ENCODE data around the gene BDKRB1. TPM values are rescaled to one million over a fixed set of nuclear protein-coding genes. Genes with fewer than 3 reads are reported as not detected.

Gene BDKRB1
- total RNA-seq, 1 experiment from 2014 or later: not detected

DNA sequence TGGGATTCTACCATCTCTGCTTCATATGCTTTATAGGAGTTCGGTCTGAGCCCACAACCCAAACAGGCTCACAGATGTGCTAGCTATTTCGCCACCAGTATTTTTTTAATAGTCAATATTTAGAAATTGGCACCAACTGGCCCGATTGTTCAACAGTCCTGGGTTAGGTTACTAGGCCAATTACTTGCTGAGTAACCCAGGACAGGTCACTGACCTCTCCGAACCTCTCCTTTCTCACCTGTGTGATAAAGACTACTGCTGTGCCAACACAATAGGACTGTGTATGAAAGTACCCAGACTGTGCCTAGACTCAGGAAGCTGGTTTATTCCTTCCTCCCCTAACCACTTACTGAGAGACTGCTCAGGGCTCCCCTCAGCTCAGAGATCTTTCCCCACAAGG is 43.1 kb upstream of the BDKRB1 start:
- WGBS (ENCODE audit: extremely low coverage, insufficient read length, low lambda C conversion rate): no CpG with 5 or more reads among the region's 4 CpGs

More for the DNA sequence above, 43.1 kb upstream of the BDKRB1 start:
- H4K8ac ChIP-seq (replicated peaks; ENCODE audit: insufficient read length, low read depth, low read length): no peak overlapping the region
- H3K23me2 ChIP-seq (ENCODE audit: insufficient read length, low read depth, low read length, poor library complexity, severe bottlenecking): no peaks in the 10 kb centered on the region
- H3K9me3 ChIP-seq (ENCODE audit: control insufficient read depth, low read depth, low read length): peaks cover 4% of the 10 kb centered on the region
- peaks cover 10% of the 10 kb centered on the region for H3K27me3 Mint-ChIP-seq (ENCODE audit: low read depth)
- H2BK15ac ChIP-seq (ENCODE audit: low read depth, low read length): no peak overlapping the region
- no peaks in the 10 kb centered on the region for H3K79me2 ChIP-seq (ENCODE audit: insufficient read depth, low read length)
- TF ChIP-seq, protein P1, sequence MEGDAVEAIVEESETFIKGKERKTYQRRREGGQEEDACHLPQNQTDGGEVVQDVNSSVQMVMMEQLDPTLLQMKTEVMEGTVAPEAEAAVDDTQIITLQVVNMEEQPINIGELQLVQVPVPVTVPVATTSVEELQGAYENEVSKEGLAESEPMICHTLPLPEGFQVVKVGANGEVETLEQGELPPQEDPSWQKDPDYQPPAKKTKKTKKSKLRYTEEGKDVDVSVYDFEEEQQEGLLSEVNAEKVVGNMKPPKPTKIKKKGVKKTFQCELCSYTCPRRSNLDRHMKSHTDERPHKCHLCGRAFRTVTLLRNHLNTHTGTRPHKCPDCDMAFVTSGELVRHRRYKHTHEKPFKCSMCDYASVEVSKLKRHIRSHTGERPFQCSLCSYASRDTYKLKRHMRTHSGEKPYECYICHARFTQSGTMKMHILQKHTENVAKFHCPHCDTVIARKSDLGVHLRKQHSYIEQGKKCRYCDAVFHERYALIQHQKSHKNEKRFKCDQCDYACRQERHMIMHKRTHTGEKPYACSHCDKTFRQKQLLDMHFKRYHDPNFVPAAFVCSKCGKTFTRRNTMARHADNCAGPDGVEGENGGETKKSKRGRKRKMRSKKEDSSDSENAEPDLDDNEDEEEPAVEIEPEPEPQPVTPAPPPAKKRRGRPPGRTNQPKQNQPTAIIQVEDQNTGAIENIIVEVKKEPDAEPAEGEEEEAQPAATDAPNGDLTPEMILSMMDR (conservative IDR thresholded peaks at IDR 0.05): no peak
- DNase-seq: no peak
- peaks cover 0 to 14% (median 2%) of the 10 kb centered on the region in 3 experiments; a peak in 4 of 7 replicates for H3K36me3 Mint-ChIP-seq (ENCODE audit: insufficient read depth in 1 of 3, low read depth in 3 of 3)
- no peak overlapping the region for H3K4me3 Mint-ChIP-seq
- H3K23ac ChIP-seq (ENCODE audit: insufficient read length, low read depth, low read length): no peak overlapping the region
- no peak overlapping the region for H4K91ac ChIP-seq (ENCODE audit: insufficient read length, low read depth, low read length)
- H3K4ac ChIP-seq (ENCODE audit: low read depth, low read length): no peak overlapping the region
- no peak overlapping the region for H2AFZ ChIP-seq (ENCODE audit: low read length)
- H3K4me2 ChIP-seq (ENCODE audit: insufficient read depth, insufficient read length, low read length): no peak overlapping the region
- H3K27ac Mint-ChIP-seq: no peak overlapping the region; a peak in 1 of 7 replicates
- no peaks in the 10 kb centered on the region for H4K20me1 ChIP-seq (ENCODE audit: control insufficient read depth, insufficient read depth, insufficient read length)
- H2AK5ac ChIP-seq (ENCODE audit: insufficient read length, low read length): no peak overlapping the region
- no peaks in the 10 kb centered on the region for H3K4me1 ChIP-seq (ENCODE audit: insufficient read depth, low read length)
- H3K9ac ChIP-seq (ENCODE audit: extremely low read depth, insufficient read length, low read length): no peak overlapping the region
- no peaks in the 10 kb centered on the region for H3K27me3 ChIP-seq (ENCODE audit: insufficient read depth, low read length)
- H3K14ac ChIP-seq (ENCODE audit: insufficient read depth, low read length): no peak overlapping the region; the same call in 1 of the 2 replicates
- H3K4me1 Mint-ChIP-seq: peaks cover 5 to 6% of the 10 kb centered on the region in 2 experiments
- no peak overlapping the region for H3K27ac ChIP-seq (ENCODE audit: insufficient read length, low read depth, low read length)
- H3T11ph ChIP-seq (ENCODE audit: low read length): no peak overlapping the region
- H3K56ac ChIP-seq (ENCODE audit: insufficient read length, low read depth, low read length): no peak overlapping the region
- H3K18ac ChIP-seq (ENCODE audit: insufficient read length, low read depth, low read length): no peak overlapping the region
- H2BK12ac ChIP-seq (ENCODE audit: insufficient read length, low read depth, low read length): no peak overlapping the region
- no peak overlapping the region for H2BK20ac ChIP-seq (ENCODE audit: low read depth, low read length, poor library complexity, severe bottlenecking)
- H2BK120ac ChIP-seq (ENCODE audit: low read depth, low read length, poor library complexity, severe bottlenecking): no peak overlapping the region
- no peak overlapping the region for H2BK5ac ChIP-seq (ENCODE audit: insufficient read length, low read length)
- H4K5ac ChIP-seq (ENCODE audit: insufficient read length, low read depth, low read length): no peak overlapping the region
- no peaks in the 10 kb centered on the region for H3K79me1 ChIP-seq (ENCODE audit: insufficient read depth, low read depth, low read length, poor library complexity, severe bottlenecking)
- H3K9me3 Mint-ChIP-seq: peaks cover 12 to 14% of the 10 kb centered on the region in 2 experiments

All from H9 (cell line).